Suprapubic skin (tissue), 4 donors: ENCODE results near the gene BBS12. TPM values are rescaled to one million over a fixed set of nuclear protein-coding genes. Genes with fewer than 3 reads are reported as not detected.

ENCODE experiments used
- DNase-seq, 2 donors: peaks; one replicate each; pipeline ENCODE4 v3.0.0-alpha.2; 2019; ENCODE audit warnings: low spot score in 2 of 2
- H3K27ac ChIP-seq: fragments of 200-600 bp; sonication (generic); one replicate; pipeline ENCODE4 v1.5.1; 2019
- H3K27me3 ChIP-seq: fragments of 200-600 bp; sonication (generic); one replicate; pipeline ENCODE4 v1.5.1; 2019
- H3K36me3 ChIP-seq: fragments of 200-600 bp; sonication (generic); one replicate; pipeline ENCODE4 v1.5.1; 2019
- H3K4me1 ChIP-seq: fragments of 200-600 bp; sonication (generic); one replicate; pipeline ENCODE4 v1.5.1; 2019
- H3K4me3 ChIP-seq: fragments of 200-600 bp; sonication (generic); one replicate; pipeline ENCODE4 v1.5.1; 2019; ENCODE audit warnings: mild to moderate bottlenecking
- H3K9me3 ChIP-seq: fragments of 200-600 bp; sonication (generic); one replicate; pipeline ENCODE4 v1.5.1; 2019
- EP300 ChIP-seq: sonication (generic); formaldehyde crosslinking; IDR thresholded peaks from one replicate; pipeline ENCODE4 v1.6.1; 2017; ENCODE audit warnings: antibody characterized with exemption
- POLR2A ChIP-seq, 2 donors: fragments of 450-650 bp; IDR thresholded peaks; one replicate each; pipeline ENCODE4 v1.6.1; 2017; ENCODE audit warnings: antibody characterized with exemption in 2 of 2, mild to moderate bottlenecking in 2 of 2, moderate library complexity in 2 of 2
- POLR2AphosphoS5 ChIP-seq, 3 donors: sonication (generic); formaldehyde crosslinking; IDR thresholded peaks; one replicate each; pipeline ENCODE4 v1.6.1; 2017; ENCODE audit warnings: antibody characterized with exemption in 3 of 3
- WGBS: methylation state at CpG from one replicate; pipeline ENCODE4 v1.1.5; 2018; 5-methylcytosine and 5-hydroxymethylcytosine counted together
- total RNA-seq, 4 donors: library from RNA; depleted of rRNA; stranded (reverse); fragments of >200 nt; gene quantifications; one replicate each; pipeline ENCODE4 v1.1.0, GENCODE V29; 2016
- TF ChIP-seq, protein P1 (sequence below), 2 donors: fragments of 200-600 bp in 1 of 2; fragments of 450-650 bp in 1 of 2; sonication (generic) in 1 of 2; IDR thresholded peaks; one replicate each; pipeline ENCODE4 v1.5.1; 2016 to 2019; ENCODE audit warnings: antibody characterized with exemption in 2 of 2, mild to moderate bottlenecking in 1 of 2, moderate library complexity in 1 of 2

BBS12 gene
- total RNA-seq, 4 donors from 2014 or later: 0.70 to 1.9 (median 0.92) TPM

DNA sequence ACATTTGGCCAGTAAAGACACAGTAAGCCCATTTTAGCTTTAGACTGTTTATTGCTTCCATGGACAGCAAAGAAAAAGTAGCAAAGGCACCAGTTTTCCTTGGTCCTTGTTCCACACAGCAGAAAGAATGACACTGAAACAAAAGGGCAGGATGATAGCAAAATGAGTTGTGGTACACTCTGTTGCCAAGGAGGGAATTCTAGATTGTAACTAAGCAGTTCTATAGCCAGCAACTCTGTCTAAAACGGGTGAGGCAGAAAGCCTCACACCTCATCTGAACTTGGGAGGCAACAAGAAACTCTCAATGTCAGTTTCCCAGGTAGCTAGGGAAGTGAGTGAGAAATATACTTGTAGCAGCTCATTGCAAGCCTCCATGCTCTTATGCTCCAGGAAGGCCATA, 39.2 kb downstream of the BBS12 start:
- DNase-seq: no peak
- Histone ChIP-seq H3K4me1 (no peaks in the 10 kb centered on the region), H3K27me3 (no peaks in the 10 kb centered on the region), H3K9me3 (no peaks in the 10 kb centered on the region), H3K36me3 (no peaks in the 10 kb centered on the region), H3K4me3 (no peak overlapping the region), H3K27ac (no peak overlapping the region)
- TF ChIP-seq EP300 (no peak), POLR2AphosphoS5 (IDR thresholded peaks at IDR 0.05) (no peak), POLR2A (IDR thresholded peaks at IDR 0.05) (no peak)
- TF ChIP-seq, protein P1, sequence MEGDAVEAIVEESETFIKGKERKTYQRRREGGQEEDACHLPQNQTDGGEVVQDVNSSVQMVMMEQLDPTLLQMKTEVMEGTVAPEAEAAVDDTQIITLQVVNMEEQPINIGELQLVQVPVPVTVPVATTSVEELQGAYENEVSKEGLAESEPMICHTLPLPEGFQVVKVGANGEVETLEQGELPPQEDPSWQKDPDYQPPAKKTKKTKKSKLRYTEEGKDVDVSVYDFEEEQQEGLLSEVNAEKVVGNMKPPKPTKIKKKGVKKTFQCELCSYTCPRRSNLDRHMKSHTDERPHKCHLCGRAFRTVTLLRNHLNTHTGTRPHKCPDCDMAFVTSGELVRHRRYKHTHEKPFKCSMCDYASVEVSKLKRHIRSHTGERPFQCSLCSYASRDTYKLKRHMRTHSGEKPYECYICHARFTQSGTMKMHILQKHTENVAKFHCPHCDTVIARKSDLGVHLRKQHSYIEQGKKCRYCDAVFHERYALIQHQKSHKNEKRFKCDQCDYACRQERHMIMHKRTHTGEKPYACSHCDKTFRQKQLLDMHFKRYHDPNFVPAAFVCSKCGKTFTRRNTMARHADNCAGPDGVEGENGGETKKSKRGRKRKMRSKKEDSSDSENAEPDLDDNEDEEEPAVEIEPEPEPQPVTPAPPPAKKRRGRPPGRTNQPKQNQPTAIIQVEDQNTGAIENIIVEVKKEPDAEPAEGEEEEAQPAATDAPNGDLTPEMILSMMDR (IDR thresholded peaks at IDR 0.05): no peak
- 53% methylated on average over 1 of the region's 1 CpG for WGBS

GRCh38 chr4:122772311-122772710, 39.8 kb downstream of the BBS12 start:
- Histone ChIP-seq H3K4me3 (no peak overlapping the region), H3K9me3 (no peaks in the 10 kb centered on the region), H3K4me1 (no peaks in the 10 kb centered on the region), H3K27me3 (no peaks in the 10 kb centered on the region), H3K36me3 (no peaks in the 10 kb centered on the region), H3K27ac (no peak overlapping the region)
- WGBS: 70% methylated on average over 6 of the region's 6 CpGs
- no peak for TF ChIP-seq POLR2AphosphoS5 (IDR thresholded peaks at IDR 0.05)
- TF ChIP-seq, protein P1 (IDR thresholded peaks at IDR 0.05): no peak
- TF ChIP-seq POLR2A (IDR thresholded peaks at IDR 0.05): no peak
- TF ChIP-seq EP300: no peak
- no peak for DNase-seq

DNA sequence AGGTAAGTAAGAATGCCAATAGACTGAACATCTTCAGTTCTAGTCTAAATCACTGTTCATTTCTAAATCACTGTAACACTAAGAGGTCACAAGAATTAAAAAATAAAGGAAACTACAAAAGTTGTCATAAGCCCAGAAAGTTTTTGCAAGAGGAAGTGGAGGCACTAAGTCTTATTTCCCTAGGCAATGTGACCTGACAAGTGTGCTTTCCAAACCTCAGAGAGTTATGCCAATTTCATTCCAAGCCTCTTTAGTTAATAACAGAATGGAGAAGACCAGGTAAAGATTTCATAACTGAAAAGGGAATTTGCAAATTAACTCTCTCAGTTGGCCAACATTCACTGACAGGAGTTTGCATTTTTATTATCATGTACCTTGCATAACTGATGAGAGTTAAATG, 40.5 kb downstream of the BBS12 start:
- H3K27ac ChIP-seq: no peak overlapping the region
- TF ChIP-seq, protein P1 (IDR thresholded peaks at IDR 0.05): no peak
- TF ChIP-seq POLR2AphosphoS5 (IDR thresholded peaks at IDR 0.05) (no peak), POLR2A (IDR thresholded peaks at IDR 0.05) (no peak), EP300 (no peak)
- no peaks in the 10 kb centered on the region for H3K36me3 ChIP-seq

GRCh38 chr4:122775039-122775438, 42.5 kb downstream of the BBS12 start:
- whole genome bisulfite sequencing: 86% methylated on average over 3 of the region's 3 CpGs
- H3K4me1 ChIP-seq: no peaks in the 10 kb centered on the region
- H3K27me3 ChIP-seq: no peaks in the 10 kb centered on the region
- no peak for TF ChIP-seq EP300
- no peak for TF ChIP-seq POLR2A (IDR thresholded peaks at IDR 0.05)
- TF ChIP-seq, protein P1 (IDR thresholded peaks at IDR 0.05): no peak
- no peak for TF ChIP-seq POLR2AphosphoS5 (IDR thresholded peaks at IDR 0.05)
- DNase-seq: no peak
- no peaks in the 10 kb centered on the region for H3K36me3 ChIP-seq
- no peak overlapping the region for H3K4me3 ChIP-seq
- no peak overlapping the region for H3K27ac ChIP-seq
- H3K9me3 ChIP-seq: no peaks in the 10 kb centered on the region

More for the DNA sequence above, 40.5 kb downstream of the BBS12 start:
- H3K4me1 ChIP-seq: no peaks in the 10 kb centered on the region
- H3K4me3 ChIP-seq: no peak overlapping the region
- DNase-seq: no peak
- no peaks in the 10 kb centered on the region for H3K27me3 ChIP-seq
- H3K9me3 ChIP-seq: no peaks in the 10 kb centered on the region

DNA sequence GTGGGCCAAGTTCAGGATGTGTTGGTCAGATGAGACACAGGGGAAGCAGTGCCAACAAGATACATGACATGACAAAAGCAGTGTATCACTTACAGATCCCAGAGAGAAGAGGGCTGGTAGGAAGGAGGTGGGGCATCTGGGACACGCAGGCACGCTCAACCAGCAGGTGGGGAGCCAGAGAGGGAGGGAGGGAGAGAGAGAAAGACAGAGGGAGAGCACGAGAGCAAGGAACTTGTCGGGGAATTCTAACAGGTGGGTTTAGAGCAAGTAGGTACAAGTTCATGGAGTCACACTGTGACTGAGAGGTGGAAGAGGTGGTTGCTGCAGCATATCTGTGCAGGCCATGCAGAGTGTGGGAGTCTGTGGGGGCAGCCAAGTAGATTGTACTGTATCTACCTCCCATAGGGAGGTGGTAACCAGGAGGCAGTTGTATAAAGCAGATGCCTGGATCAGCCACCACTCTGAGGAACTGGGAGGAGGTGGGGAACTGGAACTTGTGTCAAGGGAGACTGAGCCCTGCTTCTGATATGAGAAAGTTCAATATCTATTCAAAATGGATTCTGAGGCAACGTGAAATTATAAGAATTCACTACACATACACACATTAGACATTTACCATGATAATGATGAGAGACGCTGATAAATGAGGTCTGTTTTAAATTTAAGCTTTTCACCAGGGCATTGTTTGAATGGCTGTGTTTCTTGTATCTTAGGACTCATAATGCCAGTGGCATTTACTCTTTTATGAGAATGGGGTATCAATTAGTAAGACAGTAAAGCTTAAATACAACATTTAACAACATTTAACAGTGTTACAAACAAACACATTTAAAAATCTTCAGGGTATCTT, 43.7 kb downstream of the BBS12 start:
- no peak for TF ChIP-seq EP300
- TF ChIP-seq, protein P1 (IDR thresholded peaks at IDR 0.05): no peak
- TF ChIP-seq POLR2A (IDR thresholded peaks at IDR 0.05): no peak
- TF ChIP-seq POLR2AphosphoS5 (IDR thresholded peaks at IDR 0.05): no peak
- WGBS: 84% methylated on average over 6 of the region's 6 CpGs
- H3K4me3 ChIP-seq: no peak overlapping the region
- H3K36me3 ChIP-seq: no peaks in the 10 kb centered on the region
- no peaks in the 10 kb centered on the region for H3K4me1 ChIP-seq
- DNase-seq: no peak
- H3K9me3 ChIP-seq: no peaks in the 10 kb centered on the region
- no peaks in the 10 kb centered on the region for H3K27me3 ChIP-seq
- no peak overlapping the region for H3K27ac ChIP-seq
